ENCODE measurements around the gene PLCB4.

Gene PLCB4

GRCh38 chr20:9482180-9482579 lies 413.3 kb downstream of the PLCB4 start:
- DNase-seq (ENCODE audit: low read depth in 1 of 2, low spot score in 1 of 2) = no peak

- DNase-seq (ENCODE audit: low read depth in 1 of 2, low spot score in 1 of 2) = no peak
Observed at GRCh38 chr20:9483131-9483530, 414.2 kb downstream of the PLCB4 start.

GRCh38 chr20:9485614-9486340 lies 416.9 kb downstream of the PLCB4 start:
- DNase-seq (ENCODE audit: low read depth in 1 of 2, low spot score in 1 of 2) = no peak

GRCh38 chr20:9487231-9487630 lies 418.3 kb downstream of the PLCB4 start:
- DNase-seq (ENCODE audit: low read depth in 1 of 2, low spot score in 1 of 2) = no peak

GRCh38 chr20:9488063-9488462 lies 419.2 kb downstream of the PLCB4 start:
- DNase-seq (ENCODE audit: low read depth in 1 of 2, low spot score in 1 of 2) = no peak

GRCh38 chr20:9490161-9490560 lies 421.3 kb downstream of the PLCB4 start:
- no peak for DNase-seq (ENCODE audit: low read depth in 1 of 2, low spot score in 1 of 2)

- DNase-seq (ENCODE audit: low read depth in 1 of 2, low spot score in 1 of 2) = no peak
Observed at GRCh38 chr20:9490631-9491030, 421.7 kb downstream of the PLCB4 start.

- no peak for DNase-seq (ENCODE audit: low read depth in 1 of 2, low spot score in 1 of 2)
Observed at GRCh38 chr20:9491324-9491723, 422.4 kb downstream of the PLCB4 start.

- no peak for DNase-seq (ENCODE audit: low read depth in 1 of 2, low spot score in 1 of 2)
Observed at GRCh38 chr20:9492067-9492466, 423.2 kb downstream of the PLCB4 start.

- DNase-seq (ENCODE audit: low read depth in 1 of 2, low spot score in 1 of 2) = no peak
Observed at GRCh38 chr20:9493803-9494202, 424.9 kb downstream of the PLCB4 start.

- no peak for DNase-seq (ENCODE audit: low read depth in 1 of 2, low spot score in 1 of 2)
Observed at GRCh38 chr20:9495701-9496100, 426.8 kb downstream of the PLCB4 start.

GRCh38 chr20:9496155-9496554 lies 427.3 kb downstream of the PLCB4 start:
- no peak for DNase-seq (ENCODE audit: low read depth in 1 of 2, low spot score in 1 of 2)

GRCh38 chr20:9498322-9498721 lies 429.4 kb downstream of the PLCB4 start:
- DNase-seq (ENCODE audit: low read depth in 1 of 2, low spot score in 1 of 2) = no peak

GRCh38 chr20:9499126-9499899 lies 430.4 kb downstream of the PLCB4 start:
- no peak for DNase-seq (ENCODE audit: low read depth in 1 of 2, low spot score in 1 of 2)

GRCh38 chr20:9500121-9500520 lies 431.2 kb downstream of the PLCB4 start:
- DNase-seq (ENCODE audit: low read depth in 1 of 2, low spot score in 1 of 2) = no peak

- DNase-seq (ENCODE audit: low read depth in 1 of 2, low spot score in 1 of 2) = no peak
Observed at GRCh38 chr20:9501473-9501872, 432.6 kb downstream of the PLCB4 start.

- DNase-seq (ENCODE audit: low read depth in 1 of 2, low spot score in 1 of 2) = no peak
Observed at GRCh38 chr20:9503526-9504245, 434.8 kb downstream of the PLCB4 start.

GRCh38 chr20:9506280-9506821 lies 437.5 kb downstream of the PLCB4 start:
- no peak for DNase-seq (ENCODE audit: low read depth in 1 of 2, low spot score in 1 of 2)

GRCh38 chr20:9506964-9507369 lies 438.1 kb downstream of the PLCB4 start:
- DNase-seq (ENCODE audit: low read depth in 1 of 2, low spot score in 1 of 2) = no peak

GRCh38 chr20:9507544-9508239 lies 438.8 kb downstream of the PLCB4 start:
- no peak for DNase-seq (ENCODE audit: low read depth in 1 of 2, low spot score in 1 of 2)

GRCh38 chr20:9508240-9508661 lies 439.4 kb downstream of the PLCB4 start:
- DNase-seq (ENCODE audit: low read depth in 1 of 2, low spot score in 1 of 2) = no peak

All from activated CD4-positive, alpha-beta T cell treated with anti-CD3 and anti-CD28 coated beads, Interleukin-2, amount 50 U/mL, for 24 hours (primary cell).